ENCODE measurements around the gene GAPVD1.
"Not testable (repeated sequence)": the region's sequence is repeated elsewhere in the genome, so short reads cannot be mapped to it uniquely, and the experiment has no call there.

Gene GAPVD1

GRCh38 chr9:125261501-125262293, at the start of gene GAPVD1:
GAPVD1 (plus strand) TSS chr9:125261826; CDS start chr9:125298922, 37,096 bp downstream.
- peak; percentile 93 for DNase-seq

GRCh38 chr9:125214186-125214585, 47.4 kb upstream of the GAPVD1 start:
- DNase-seq: no peak

GRCh38 chr9:125218621-125219020, 43.0 kb upstream of the GAPVD1 start:
- no peak for DNase-seq

GRCh38 chr9:125224858-125225257, 36.8 kb upstream of the GAPVD1 start:
- not testable (repeated sequence) for DNase-seq

GRCh38 chr9:125227761-125228160, 33.9 kb upstream of the GAPVD1 start:
- no peak for DNase-seq

- DNase-seq: no peak
These were observed 27.9 kb upstream of the GAPVD1 start for GRCh38 chr9:125233678-125234077.

GRCh38 chr9:125234099-125234498, 27.5 kb upstream of the GAPVD1 start:
- not testable (repeated sequence) for DNase-seq

GRCh38 chr9:125235804-125236519, 25.7 kb upstream of the GAPVD1 start:
- DNase-seq: no peak

- not testable (repeated sequence) for DNase-seq
These were observed 25.0 kb upstream of the GAPVD1 start for GRCh38 chr9:125236520-125237159.

- no peak for DNase-seq
These were observed 23.3 kb upstream of the GAPVD1 start for GRCh38 chr9:125238127-125238914.

GRCh38 chr9:125238915-125239446, 22.6 kb upstream of the GAPVD1 start:
- no peak for DNase-seq

- DNase-seq: no peak
These were observed 21.7 kb upstream of the GAPVD1 start for GRCh38 chr9:125239631-125240597.

- no peak for DNase-seq
These were observed 21.0 kb upstream of the GAPVD1 start for GRCh38 chr9:125240649-125240999.

- DNase-seq: peak; percentile 100
These were observed 20.4 kb upstream of the GAPVD1 start, which contains the start of gene HSPA5 for GRCh38 chr9:125241000-125241862. HSPA5 (minus strand) TSS chr9:125241343; CDS start chr9:125241126, 217 bp downstream.

GRCh38 chr9:125241863-125242739, 19.5 kb upstream of the GAPVD1 start:
- no peak for DNase-seq

GRCh38 chr9:125243792-125244260, 17.8 kb upstream of the GAPVD1 start:
- no peak for DNase-seq

GRCh38 chr9:125246261-125246667, 15.4 kb upstream of the GAPVD1 start:
- no peak for DNase-seq

- no peak for DNase-seq
These were observed 7.4 kb upstream of the GAPVD1 start for GRCh38 chr9:125254231-125254630.

- DNase-seq: no peak
These were observed 5.7 kb upstream of the GAPVD1 start for GRCh38 chr9:125255781-125256391.

All from left hindlimb (tissue), 1 donor.